HG03039 (cell line): ENCODE results near the gene CHD6.

Experiments
- ATAC-seq: cut with Tn5 transposase; IDR thresholded peaks from one replicate; pipeline ENCODE4 v1.9.1; 2021; ENCODE audit warnings: mild to moderate bottlenecking, moderate library complexity; ENCODE audit not compliant: unreplicated experiment

Gene CHD6

GRCh38 chr20:41356951-41357350 lies 261.2 kb downstream of the CHD6 start:
- ATAC-seq, result no peak

GRCh38 chr20:41355598-41356203 lies 262.5 kb downstream of the CHD6 start:
- ATAC-seq, result no peak

GRCh38 chr20:41355192-41355591 lies 263.0 kb downstream of the CHD6 start:
- ATAC-seq, result no peak

GRCh38 chr20:41353530-41353929 lies 264.6 kb downstream of the CHD6 start:
- ATAC-seq, result no peak

- no peak for ATAC-seq
Observed at GRCh38 chr20:41352666-41353065, 265.5 kb downstream of the CHD6 start.

- no peak for ATAC-seq
Observed at GRCh38 chr20:41352106-41352505, 266.1 kb downstream of the CHD6 start.
